ENCODE measurements around the gene CDC42BPG. TPM values are rescaled to one million over a fixed set of nuclear protein-coding genes. Genes with fewer than 3 reads are reported as not detected.

The CDC42BPG gene
- total and polyA plus RNA-seq, 8 donors = 6.8 to 25.9 (median 9.0) TPM

DNA sequence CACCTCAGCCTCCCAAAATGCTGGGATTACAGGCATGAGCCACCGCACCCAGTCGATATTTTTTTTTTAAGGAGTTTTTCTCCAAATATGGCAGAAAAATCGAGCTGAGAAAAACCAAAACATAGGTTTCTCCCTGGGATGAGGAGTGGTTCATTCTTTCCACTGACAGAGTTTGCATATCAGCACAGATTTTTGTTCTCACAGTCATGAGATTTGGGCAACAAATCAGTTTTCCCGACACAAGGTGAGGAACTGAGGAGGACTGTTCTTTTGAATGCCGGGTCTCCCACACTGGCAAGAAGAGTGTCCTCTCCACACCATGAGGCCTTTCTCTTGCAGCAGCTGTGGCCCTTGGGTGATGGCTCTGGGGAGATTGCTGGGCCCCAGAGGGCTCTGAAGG lies 37.8 kb upstream of the CDC42BPG start:
- DNase-seq (no peak), ATAC-seq (no peak)
- no peaks in the 10 kb centered on the region for H3K36me3 ChIP-seq
- peaks cover 7 to 61% of the 10 kb centered on the region in 2 donors for H3K4me1 ChIP-seq
- no peaks in the 10 kb centered on the region for H3K9me3 ChIP-seq
- peak overlapping the region in 1 of 2 donors; percentile 33 for H3K27ac ChIP-seq
- no peak overlapping the region for H3K4me3 ChIP-seq
- H3K27me3 ChIP-seq = no peaks in the 10 kb centered on the region
- TF ChIP-seq CTCF (IDR thresholded peaks at IDR 0.05) = no peak
- intact Hi-C loops (cut with DNase I) = no loop called here

GRCh38 chr11:64881476-64881875 lies 37.0 kb upstream of the CDC42BPG start:
- intact Hi-C loops (cut with DNase I) = no loop called here

DNA sequence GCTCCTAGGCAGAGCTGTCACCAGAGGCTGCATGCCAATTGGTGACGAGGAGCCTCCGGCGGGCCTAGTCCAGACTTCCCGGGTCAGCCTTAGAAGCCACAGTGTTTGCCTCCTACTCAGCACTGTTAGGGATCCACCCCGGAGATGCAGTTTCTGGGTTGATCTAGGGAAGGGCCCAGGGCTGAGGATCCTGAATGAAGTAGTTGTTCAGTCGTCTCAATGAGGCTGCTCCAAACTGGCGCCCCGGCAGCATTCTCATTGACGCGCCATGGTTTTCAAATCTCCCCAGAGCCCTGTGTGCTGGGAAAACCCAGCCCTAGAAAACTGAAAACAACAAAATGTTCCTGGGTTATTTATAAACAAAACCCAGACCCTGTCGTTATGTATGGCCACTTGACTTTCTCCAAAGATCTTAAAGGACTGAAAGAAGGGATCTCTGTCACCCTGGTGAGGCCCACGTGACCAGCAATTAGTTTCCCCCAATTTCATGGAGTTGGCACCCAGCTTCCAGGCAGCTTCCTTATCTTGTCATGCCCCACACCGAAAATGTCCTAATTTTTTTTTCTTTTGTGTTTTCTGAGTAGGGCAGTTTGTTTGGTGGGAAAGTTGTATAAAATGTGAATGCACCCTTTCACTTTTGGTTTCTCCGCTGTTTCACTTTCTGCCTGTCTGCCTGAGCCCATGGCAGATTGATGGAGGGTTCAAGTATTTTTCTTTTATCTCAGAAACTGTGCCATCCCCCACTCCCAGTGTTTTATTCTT lies 36.0 kb upstream of the CDC42BPG start:
- no peak overlapping the region for H3K4me3 ChIP-seq
- intact Hi-C loops (cut with DNase I) = no loop called here
- H3K27ac ChIP-seq = peak overlapping the region; percentile 33 to 96
- no peaks in the 10 kb centered on the region for H3K27me3 ChIP-seq
- ATAC-seq = no peak
- peaks cover 22 to 63% of the 10 kb centered on the region in 2 donors for H3K4me1 ChIP-seq
- no peak for DNase-seq
- H3K36me3 ChIP-seq = peaks cover 0 to 4% of the 10 kb centered on the region in 2 donors
- TF ChIP-seq CTCF (IDR thresholded peaks at IDR 0.05) = no peak
- no peaks in the 10 kb centered on the region for H3K9me3 ChIP-seq

More at GRCh38 chr11:64881476-64881875, 37.0 kb upstream of the CDC42BPG start:
- Histone ChIP-seq H3K4me3 (no peak overlapping the region), H3K36me3 (no peaks in the 10 kb centered on the region), H3K9me3 (no peaks in the 10 kb centered on the region), H3K27me3 (no peaks in the 10 kb centered on the region), H3K4me1 (peaks cover 11 to 63% of the 10 kb centered on the region in 2 donors), H3K27ac (no peak overlapping the region)
- ATAC-seq (no peak), DNase-seq (no peak)
- no peak for TF ChIP-seq CTCF (IDR thresholded peaks at IDR 0.05)

DNA sequence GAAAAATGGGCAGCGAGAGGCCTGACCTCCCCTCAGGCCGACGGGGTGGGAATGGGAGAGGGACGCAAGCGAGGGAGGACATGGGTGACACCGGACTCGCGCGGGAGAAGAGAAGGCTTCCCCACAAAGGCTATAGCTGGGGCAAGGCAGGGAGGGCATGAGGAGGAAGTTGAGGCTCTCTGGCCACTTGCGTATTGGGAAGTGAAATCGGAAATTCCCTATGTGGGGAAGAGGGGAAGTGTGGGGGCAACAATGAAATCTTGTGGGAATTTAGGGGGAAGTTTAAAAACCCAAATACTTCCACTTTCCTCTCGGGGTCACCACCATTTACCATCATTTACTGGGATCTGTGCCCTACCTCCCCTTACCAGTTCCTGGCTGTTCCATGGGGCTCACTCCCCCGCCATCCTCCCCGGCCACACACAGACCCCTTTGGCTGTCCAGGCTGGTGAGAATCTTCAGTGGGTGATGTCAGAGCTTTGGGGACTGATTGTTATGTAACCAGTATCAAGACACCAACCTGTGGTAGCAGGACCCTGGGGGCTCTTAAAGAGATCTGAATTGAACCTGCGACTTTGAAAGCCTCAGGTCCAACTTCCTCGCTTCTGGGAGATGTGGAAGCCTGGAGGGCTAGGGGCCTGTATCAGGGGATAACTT lies 34.9 kb upstream of the CDC42BPG start:
- Histone ChIP-seq H3K4me3 (peak overlapping the region; percentile 62 to 99), H3K4me1 (peaks cover 29 to 63% of the 10 kb centered on the region in 2 donors), H3K9me3 (no peaks in the 10 kb centered on the region), H3K27me3 (no peaks in the 10 kb centered on the region), H3K36me3 (peaks cover 0 to 15% of the 10 kb centered on the region in 2 donors), H3K27ac (peak overlapping the region; percentile 87 to 96)
- ATAC-seq = peak; percentile 7
- intact Hi-C loops (cut with DNase I) = no loop called here
- no peak for TF ChIP-seq CTCF (IDR thresholded peaks at IDR 0.05)
- DNase-seq = peak in 2 of 4 donors; percentile 74 to 85
